NT2/D1 (cell line): ENCODE data around the gene XPR1.

Experiments used
- SUZ12 ChIP-seq: IDR thresholded peaks from 2 replicates; pipeline ENCODE4 v1.6.1; 2011; ENCODE audit not compliant: insufficient read length, insufficient read depth; ENCODE audit errors: extremely low read depth
- YY1 ChIP-seq: IDR thresholded peaks from 2 replicates; pipeline ENCODE4 v1.6.1; 2011; ENCODE audit not compliant: insufficient read length, insufficient read depth
- ZNF274 ChIP-seq: IDR thresholded peaks from 2 replicates; pipeline ENCODE4 v1.6.1; 2011; ENCODE audit warnings: mild to moderate bottlenecking, low read depth, low read length

DNA sequence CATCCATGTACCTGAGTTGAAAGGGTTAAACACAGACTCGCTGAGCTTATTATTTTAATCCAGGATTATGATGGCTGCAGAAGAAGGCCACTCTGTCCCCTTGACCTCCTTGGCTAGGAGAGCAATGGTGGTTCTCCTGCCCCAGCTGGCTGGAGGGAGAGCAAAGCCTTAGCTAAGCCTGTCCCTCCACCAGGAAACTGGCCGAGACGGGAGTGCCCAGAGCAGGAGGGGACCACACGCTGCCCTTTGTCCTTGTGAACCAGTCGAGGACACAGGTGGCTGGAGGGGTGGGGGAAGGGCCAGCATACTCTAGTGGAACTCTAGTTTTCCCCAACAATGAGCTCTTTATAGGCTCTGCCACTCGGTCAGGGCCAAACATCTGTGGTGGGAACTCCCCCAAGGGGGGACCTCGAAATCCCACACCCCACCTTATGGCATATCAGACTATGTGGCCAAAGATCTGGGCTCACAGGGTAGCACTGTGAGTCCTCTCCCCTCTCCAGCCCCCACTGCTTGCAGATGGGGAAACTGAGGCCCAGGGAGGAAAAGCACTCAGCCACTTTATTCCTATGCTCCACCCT, 293.7 kb downstream of the XPR1 start:
- no peak for TF ChIP-seq YY1
- no peak for TF ChIP-seq SUZ12
- no peak for TF ChIP-seq ZNF274
